ENCODE data around the gene C16orf46. TPM values are rescaled to one million over a fixed set of nuclear protein-coding genes. Genes with fewer than 3 reads are reported as not detected.

Gene C16orf46
- total and polyA plus RNA-seq, 9 of the 15 experiments (the other 6 are each of a cell fraction or from before 2014, with no cell fraction given) = 0.10 to 0.98 (median 0.41) TPM; not detected in 1

GRCh38 chr16:81095653-81095952, 18.6 kb upstream of the C16orf46 start:
- Histone ChIP-seq H3K9me1 (ENCODE audit: control insufficient read depth, insufficient read depth, low read length) (no peaks in the 10 kb centered on the region), H3K36me3 (ENCODE audit: control insufficient read depth, insufficient read depth, low read length) (peaks cover 31% of the 10 kb centered on the region), H3K27ac (ENCODE audit: extremely low read depth, low read depth, low read length) (peak overlapping the region; percentile 92), H3K4me2 (ENCODE audit: insufficient read depth, low read length) (peak overlapping the region; percentile 78), H2AFZ (ENCODE audit: low read depth, low read length) (peak overlapping the region; percentile 85), H4K20me1 (replicated peaks; ENCODE audit: control insufficient read depth, insufficient read depth, low read length) (no peaks in the 10 kb centered on the region), H3K4me3 (peak overlapping the region; percentile 93), H3K27me3 (ENCODE audit: control insufficient read depth in 2 of 2, insufficient read depth in 2 of 2, low read length in 2 of 2) (no peaks in the 10 kb centered on the region), H3K9me3 (replicated peaks; ENCODE audit: control insufficient read depth, insufficient read depth, low read depth, low read length) (no peaks in the 10 kb centered on the region), H3K4me1 (replicated peaks in 1 of 2; ENCODE audit: control insufficient read depth in 2 of 2, insufficient read depth in 2 of 2, low read length in 2 of 2) (peaks cover 21 to 26% of the 10 kb centered on the region in 2 experiments), H3K9ac (ENCODE audit: insufficient read depth in 1 of 2, low read depth in 2 of 2, low read length in 2 of 2) (peak overlapping the region; percentile 81 to 97), H3K79me2 (ENCODE audit: control insufficient read depth, insufficient read depth, low read length) (peaks cover 55% of the 10 kb centered on the region)
- intact Hi-C loops (cut with micrococcal nuclease) (loop anchor here (5.0 kb wide), 1 partner anchor 58 kb away; the partner anchor contains the start of gene ATMIN), in situ Hi-C loops (cut with MboI) (no loop called here)
- BruUV-seq (replicated peaks) = no TSS peak
- ATAC-seq (peak; percentile 1), FAIRE-seq (no peak), DNase-seq (ENCODE audit: extremely low read depth in 1 of 4, low spot score in 3 of 4) (no peak)
- ChIA-PET CTCF (ENCODE audit: low intra/inter-chr PET ratio) (interaction anchor here (0.7 kb wide), 1 partner anchor 22 kb away, joined by 3 read pairs; no protein-coding TSS in a partner anchor), POLR2A (interaction anchor here (0.6 kb wide), 1 partner anchor 71 kb away, joined by 3 read pairs; no protein-coding TSS in a partner anchor)
- TF ChIP-seq ZFX (CRISPR knock-in tag; IDR thresholded peaks at IDR 0.05) (peak; percentile 62), EGR1 (conservative IDR thresholded peaks at IDR 0.05) (peak; percentile 74), KDM2B (CRISPR knock-in tag; IDR thresholded peaks at IDR 0.05) (peak; percentile 81; the same call in 1 of the 2 replicates), U2AF1 (optimal IDR thresholded peaks at IDR 0.05; ENCODE audit: low read depth, low read length) (no peak), CHD1 (IDR thresholded peaks at IDR 0.05; ENCODE audit: low read length) (peak; percentile 66), PCBP2 (IDR thresholded peaks at IDR 0.05; ENCODE audit: low read depth, low read length, poor library complexity, severe bottlenecking) (no peak), ZNF639 (CRISPR knock-in tag; conservative IDR thresholded peaks at IDR 0.05 in 1 of 2, IDR thresholded peaks at IDR 0.05 in 1 of 2) (0 out of 4 replicates have a peak, but pooled peaks of 1 of the 2 experiments have one; percentile 8), NKRF (IDR thresholded peaks at IDR 0.05; ENCODE audit: borderline replicate concordance) (peak; percentile 62; the same call in 1 of the 2 replicates), EP400 (IDR thresholded peaks at IDR 0.05) (peak; percentile 50; the same call in 1 of the 2 replicates)
- under 1% methylated on average over 13 of the region's 22 CpGs for WGBS (ENCODE audit: insufficient coverage, low coverage, missing lambda C conversion rate)
